Measurements from ENCODE around the gene COL6A2. TPM values are rescaled to one million over a fixed set of nuclear protein-coding genes. Genes with fewer than 3 reads are reported as not detected.
A peak's percentile ranks its signal among the peaks of the same experiment; 100 is the strongest.

COL6A2 gene
- total and polyA plus RNA-seq, 10 donors: 101 to 259 (median 192) TPM

GRCh38 chr21:46116189-46116775 is 18.4 kb downstream of the COL6A2 start:
- peak; percentile 67 for DNase-seq
- intact Hi-C loops (cut with DNase I; ENCODE audit: low total_unique reads): no loop called here
- Histone ChIP-seq H3K4me1 (no peaks in the 10 kb centered on the region), H3K27me3 (replicated peaks in 1 of 7) (no peaks in the 10 kb centered on the region), H3K4me3 (no peak overlapping the region), H3K9me3 (peaks cover 0 to 15% (median 10%) of the 10 kb centered on the region in 8 donors), H3K36me3 (peaks cover 0 to 96% (median 50%) of the 10 kb centered on the region in 6 donors), H3K27ac (no peak overlapping the region)
- WGBS, 5 donors: 87 to 97% (median 91%) methylated on average over 17 to 20 of the region's 20 CpGs
- TF ChIP-seq, protein P1, sequence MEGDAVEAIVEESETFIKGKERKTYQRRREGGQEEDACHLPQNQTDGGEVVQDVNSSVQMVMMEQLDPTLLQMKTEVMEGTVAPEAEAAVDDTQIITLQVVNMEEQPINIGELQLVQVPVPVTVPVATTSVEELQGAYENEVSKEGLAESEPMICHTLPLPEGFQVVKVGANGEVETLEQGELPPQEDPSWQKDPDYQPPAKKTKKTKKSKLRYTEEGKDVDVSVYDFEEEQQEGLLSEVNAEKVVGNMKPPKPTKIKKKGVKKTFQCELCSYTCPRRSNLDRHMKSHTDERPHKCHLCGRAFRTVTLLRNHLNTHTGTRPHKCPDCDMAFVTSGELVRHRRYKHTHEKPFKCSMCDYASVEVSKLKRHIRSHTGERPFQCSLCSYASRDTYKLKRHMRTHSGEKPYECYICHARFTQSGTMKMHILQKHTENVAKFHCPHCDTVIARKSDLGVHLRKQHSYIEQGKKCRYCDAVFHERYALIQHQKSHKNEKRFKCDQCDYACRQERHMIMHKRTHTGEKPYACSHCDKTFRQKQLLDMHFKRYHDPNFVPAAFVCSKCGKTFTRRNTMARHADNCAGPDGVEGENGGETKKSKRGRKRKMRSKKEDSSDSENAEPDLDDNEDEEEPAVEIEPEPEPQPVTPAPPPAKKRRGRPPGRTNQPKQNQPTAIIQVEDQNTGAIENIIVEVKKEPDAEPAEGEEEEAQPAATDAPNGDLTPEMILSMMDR (IDR thresholded peaks at IDR 0.05 in 8 of 11, conservative IDR thresholded peaks at IDR 0.05 in 3 of 11): no peak
- TF ChIP-seq POLR2AphosphoS5 (IDR thresholded peaks at IDR 0.05): no peak
- no peak for TF ChIP-seq POLR2A (IDR thresholded peaks at IDR 0.05)

DNA sequence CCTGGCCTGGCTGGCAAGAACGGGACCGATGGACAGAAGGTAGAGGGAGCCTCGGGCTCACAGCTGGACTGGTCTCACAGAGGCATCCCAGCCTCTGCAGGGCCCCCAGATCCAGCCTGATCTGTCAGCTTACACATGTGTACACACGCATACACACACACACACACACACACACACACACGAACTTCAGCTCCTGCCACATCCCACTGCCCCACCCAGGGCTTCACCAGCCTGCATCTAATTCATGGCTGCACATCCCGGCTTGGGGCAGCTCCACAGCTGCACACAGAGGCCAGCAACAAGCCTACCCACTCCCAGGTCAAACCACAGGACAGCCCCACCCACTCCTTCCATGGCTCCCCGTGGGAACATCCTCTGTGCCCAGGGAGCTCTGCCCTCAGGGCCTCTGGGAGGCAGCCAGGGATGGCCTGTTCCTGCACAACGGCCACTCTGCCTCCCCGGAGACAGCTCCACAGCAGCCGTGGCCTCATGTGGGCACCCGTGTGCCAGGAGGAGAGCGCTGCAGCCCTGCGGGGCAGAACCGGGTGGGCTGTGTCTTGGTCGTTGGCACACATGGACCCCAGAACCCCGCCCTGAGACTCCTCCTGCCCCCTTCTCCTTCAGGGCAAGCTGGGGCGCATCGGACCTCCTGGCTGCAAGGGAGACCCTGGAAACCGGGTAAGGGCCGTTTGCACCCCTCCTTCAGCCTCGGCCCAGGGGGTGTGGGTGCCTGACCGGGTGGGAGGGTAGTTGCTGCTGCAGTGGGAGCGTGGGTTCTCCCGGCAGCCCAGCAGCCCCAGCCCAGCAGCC is 19.1 kb downstream of the COL6A2 start:
- WGBS, 5 donors: 83 to 86% (median 84%) methylated on average over 16 to 24 of the region's 24 CpGs
- H3K4me1 ChIP-seq: no peaks in the 10 kb centered on the region
- peaks cover 0 to 100% (median 51%) of the 10 kb centered on the region in 6 donors for H3K36me3 ChIP-seq
- TF ChIP-seq, protein P1 (IDR thresholded peaks at IDR 0.05 in 8 of 11, conservative IDR thresholded peaks at IDR 0.05 in 3 of 11): no peak
- TF ChIP-seq POLR2A (IDR thresholded peaks at IDR 0.05) (no peak), POLR2AphosphoS5 (IDR thresholded peaks at IDR 0.05) (peak in 1 of 3 donors; percentile 2)
- intact Hi-C loops (cut with DNase I; ENCODE audit: low total_unique reads): no loop called here
- no peak overlapping the region for H3K4me3 ChIP-seq
- no peaks in the 10 kb centered on the region for H3K27me3 ChIP-seq (replicated peaks in 1 of 7)
- H3K9me3 ChIP-seq: peaks cover 0 to 15% (median 10%) of the 10 kb centered on the region in 8 donors
- DNase-seq: peak; percentile 65
- H3K27ac ChIP-seq: no peak overlapping the region

- H3K27ac ChIP-seq: no peak overlapping the region
- H3K4me1 ChIP-seq: no peaks in the 10 kb centered on the region
- DNase-seq: peak; percentile 66
- H3K4me3 ChIP-seq: no peak overlapping the region
- peaks cover 0 to 15% (median 10%) of the 10 kb centered on the region in 8 donors for H3K9me3 ChIP-seq
- intact Hi-C loops (cut with DNase I; ENCODE audit: low total_unique reads): no loop called here
- TF ChIP-seq POLR2A (IDR thresholded peaks at IDR 0.05): no peak
- TF ChIP-seq POLR2AphosphoS5 (IDR thresholded peaks at IDR 0.05): no peak
- TF ChIP-seq, protein P1 (IDR thresholded peaks at IDR 0.05 in 8 of 11, conservative IDR thresholded peaks at IDR 0.05 in 3 of 11): no peak
- no peaks in the 10 kb centered on the region for H3K27me3 ChIP-seq (replicated peaks in 1 of 7)
- peaks cover 0 to 100% (median 46%) of the 10 kb centered on the region in 6 donors for H3K36me3 ChIP-seq
- 82 to 90% (median 86%) methylated on average over 13 to 29 of the region's 29 CpGs for WGBS, 5 donors
Measured at GRCh38 chr21:46117586-46118315, 19.8 kb downstream of the COL6A2 start.

Data from spleen (tissue), 11 donors.